HepG2 (cell line): ENCODE results near the gene DUT. TPM values are rescaled to one million over a fixed set of nuclear protein-coding genes. Genes with fewer than 3 reads are reported as not detected.

Experiments
- ATAC-seq: fragments of 200-7000 bp; cut with Tn5 transposase; 3 replicates; pipeline ENCODE4 v1.9.1; 2020; ENCODE audit warnings: mild to moderate bottlenecking, moderate library complexity
- BruUV-seq: library from RNA; stranded (reverse); fragments of 400-500 nt; replicated peaks from 2 replicates; lab custom pipeline; 2021; lab: Mats Ljungman, UMichigan
- CTCF ChIA-PET: fragments of 300-600 bp; formaldehyde crosslinking; extraction: SDS; loops from one replicate; lab custom pipeline; 2021; ENCODE audit warnings: low total read pairs, inconsistent platforms, low intra/inter-chr PET ratio; lab: Yijun Ruan, JAX
- POLR2A ChIA-PET: fragments of 350-600 bp; sonication (Branson Sonifier 250); formaldehyde crosslinking; loops from one replicate; lab custom pipeline; 2020; ENCODE audit warnings: antibody characterized with exemption, inconsistent platforms; lab: Yijun Ruan, JAX
- DNase-seq: peaks from one replicate; pipeline ENCODE4 v3.0.0-alpha.2; 2015; ENCODE audit warnings: low spot score
- FAIRE-seq: peaks from 3 replicates; lab custom pipeline; 2011; peaks lifted over from hg19 to GRCh38; lab: Jason Lieb, UNC
- H2AFZ ChIP-seq: one replicate; pipeline ENCODE4 v1.6.1; 2011; ENCODE audit warnings: low read length, inconsistent platforms
- H3K27ac ChIP-seq: fragments of 300-600 bp; 3 replicates; pipeline ENCODE4 v1.8.0; 2011; ENCODE audit warnings: mixed run types, mild to moderate bottlenecking, mixed read lengths, low read length, inconsistent platforms; ENCODE audit not compliant: insufficient read depth; ENCODE audit errors: extremely low read length
- H3K27me3 ChIP-seq, 2 experiments: fragments of 200-600 bp in 1 of 2; 2 replicates in 1 of 2; 3 replicates in 1 of 2; pipeline versions ENCODE4 v1.6.0 to v1.8.0; 2011; ENCODE audit warnings: low read length in 2 of 2, mild to moderate bottlenecking in 2 of 2, moderate library complexity in 2 of 2, inconsistent platforms in 1 of 2; ENCODE audit not compliant: insufficient read depth in 2 of 2, control insufficient read depth in 1 of 2
- H3K36me3 ChIP-seq, 2 experiments: fragments of 200-600 bp in 1 of 2; replicated peaks in 1 of 2; 2 replicates in 1 of 2; 3 replicates in 1 of 2; pipeline versions ENCODE4 v1.5.1 to v1.8.0; 2011; ENCODE audit warnings: low read length in 2 of 2, inconsistent platforms in 1 of 2; ENCODE audit not compliant: insufficient read depth in 2 of 2, control insufficient read depth in 1 of 2
- H3K4me1 ChIP-seq: 2 replicates; pipeline ENCODE4 v1.5.1; 2012; ENCODE audit warnings: low read length, inconsistent platforms; ENCODE audit not compliant: insufficient read depth
- H3K4me2 ChIP-seq: 2 replicates; pipeline ENCODE4 v1.6.0; 2011; ENCODE audit warnings: low read depth, low read length, inconsistent platforms
- H3K4me3 ChIP-seq, 3 experiments: fragments of 200-600 bp in 1 of 3; sonication (generic), shearing (Covaris generic) in 1 of 3; replicated peaks in 1 of 3; 2 replicates each; pipeline ENCODE4 v1.5.1; 2011 to 2016; ENCODE audit warnings: low read length in 3 of 3, inconsistent platforms in 2 of 3, low read depth in 2 of 3, mild to moderate bottlenecking in 2 of 3, control low read depth in 1 of 3, mixed read lengths in 1 of 3; ENCODE audit not compliant: insufficient read depth in 1 of 3
- H3K79me2 ChIP-seq: one replicate; pipeline ENCODE4 v1.6.1; 2011; ENCODE audit warnings: low read length, inconsistent platforms; ENCODE audit not compliant: insufficient read depth
- H3K9ac ChIP-seq: 2 replicates; pipeline ENCODE4 v1.6.0; 2011; ENCODE audit warnings: mild to moderate bottlenecking, low read depth, low read length, inconsistent platforms; ENCODE audit not compliant: insufficient read depth
- H3K9me3 ChIP-seq: 2 replicates; pipeline ENCODE4 v1.5.1; 2012; ENCODE audit warnings: mild to moderate bottlenecking, low read length
- H4K20me1 ChIP-seq: 2 replicates; pipeline ENCODE4 v1.6.0; 2011; ENCODE audit warnings: inconsistent platforms, mild to moderate bottlenecking, low read length, moderate library complexity; ENCODE audit not compliant: insufficient read depth
- JUNB ChIP-seq: sonication (generic); formaldehyde crosslinking; IDR thresholded peaks from 2 replicates; pipeline ENCODE4 v1.8.0; 2022; ENCODE audit warnings: missing genetic modification reagents, mild to moderate bottlenecking, borderline replicate concordance
- KDM3A ChIP-seq: IDR thresholded peaks from 2 replicates; pipeline ENCODE4 v1.6.1; 2018; ENCODE audit warnings: low read depth, missing compliant biosample characterization
- RBAK ChIP-seq: sonication (generic); formaldehyde crosslinking; IDR thresholded peaks from 2 replicates; pipeline ENCODE4 v1.5.1; 2020; ENCODE audit warnings: mild to moderate bottlenecking, missing genetic modification reagents
- SALL1 ChIP-seq: sonication (generic); formaldehyde crosslinking; IDR thresholded peaks from 2 replicates; pipeline ENCODE4 v1.8.0; 2022; ENCODE audit warnings: mild to moderate bottlenecking, missing genetic modification reagents
- ZNF253 ChIP-seq: sonication (generic); formaldehyde crosslinking; IDR thresholded peaks from 2 replicates; pipeline ENCODE4 v1.8.0; 2022; ENCODE audit warnings: mild to moderate bottlenecking, missing genetic modification reagents, borderline replicate concordance
- ZNF724P ChIP-seq: sonication (generic); formaldehyde crosslinking; IDR thresholded peaks from 2 replicates; pipeline ENCODE4 v1.8.0; 2022; ENCODE audit warnings: missing genetic modification reagents, borderline replicate concordance
- WGBS: methylation state at CpG from one replicate; pipeline ENCODE4 v1.1.6; 2017; ENCODE audit warnings: low lambda C conversion rate; 5-methylcytosine and 5-hydroxymethylcytosine counted together
- in situ Hi-C: cut with HindIII; loops from 2 replicates; pipeline ENCODE4 v1.10.0; 2017; ENCODE audit warnings: low pct_unique_long_range_greater_than_20kb; ENCODE audit not compliant: extremely low pct_ligation_motif_present
- intact Hi-C: fragments of 100-400 bp; cut with micrococcal nuclease; formaldehyde crosslinking; loops from one replicate; pipeline ENCODE4 v1.10.0; 2022; ENCODE audit not compliant: unreplicated experiment
- polyA plus RNA-seq, 8 experiments: library from polyadenylated mRNA; depleted of rRNA in 3 of 8; stranded (reverse) in 7 of 8; unstranded in 1 of 8; fragments of >200 nt; fragmentation: Illumina TruSeq in 4 of 8; extraction: Trizol in 4 of 8; gene quantifications; 2 replicates each; pipeline versions ENCODE4 v1.2.1 to v1.2.3, GENCODE V29; 2011 to 2016; ENCODE audit warnings: low read depth in 4 of 8, missing spikeins in 1 of 8, mixed read lengths in 1 of 8; ENCODE audit not compliant: insufficient read depth in 1 of 8
- total RNA-seq, 5 experiments: library from RNA; depleted of rRNA; stranded (reverse); fragments of >200 nt; fragmentation: Illumina TruSeq; extraction: Trizol; gene quantifications; 2 replicates each; pipeline ENCODE4 v1.2.3, GENCODE V29; 2016; ENCODE audit warnings: low read depth in 1 of 5
- TF ChIP-seq, protein P1 (sequence below): sonication (generic); formaldehyde crosslinking; IDR thresholded peaks from 2 replicates; pipeline ENCODE4 v1.9.0; 2021; ENCODE audit warnings: missing genetic modification reagents, borderline replicate concordance
- TF ChIP-seq, protein P2 (sequence below): sonication (generic); formaldehyde crosslinking; IDR thresholded peaks from 2 replicates; pipeline ENCODE4 v1.5.0; 2020; ENCODE audit warnings: mild to moderate bottlenecking, missing genetic modification reagents, borderline replicate concordance
- TF ChIP-seq, protein P3 (sequence below): sonication (generic); formaldehyde crosslinking; IDR thresholded peaks from 2 replicates; pipeline ENCODE4 v1.5.1; 2020; ENCODE audit warnings: mild to moderate bottlenecking, moderate library complexity, missing genetic modification reagents

Gene DUT
- total and polyA plus RNA-seq, 2 of the 13 experiments (the other 11 are each of a cell fraction or from before 2014, with no cell fraction given), result 36.7 to 131 TPM

DNA sequence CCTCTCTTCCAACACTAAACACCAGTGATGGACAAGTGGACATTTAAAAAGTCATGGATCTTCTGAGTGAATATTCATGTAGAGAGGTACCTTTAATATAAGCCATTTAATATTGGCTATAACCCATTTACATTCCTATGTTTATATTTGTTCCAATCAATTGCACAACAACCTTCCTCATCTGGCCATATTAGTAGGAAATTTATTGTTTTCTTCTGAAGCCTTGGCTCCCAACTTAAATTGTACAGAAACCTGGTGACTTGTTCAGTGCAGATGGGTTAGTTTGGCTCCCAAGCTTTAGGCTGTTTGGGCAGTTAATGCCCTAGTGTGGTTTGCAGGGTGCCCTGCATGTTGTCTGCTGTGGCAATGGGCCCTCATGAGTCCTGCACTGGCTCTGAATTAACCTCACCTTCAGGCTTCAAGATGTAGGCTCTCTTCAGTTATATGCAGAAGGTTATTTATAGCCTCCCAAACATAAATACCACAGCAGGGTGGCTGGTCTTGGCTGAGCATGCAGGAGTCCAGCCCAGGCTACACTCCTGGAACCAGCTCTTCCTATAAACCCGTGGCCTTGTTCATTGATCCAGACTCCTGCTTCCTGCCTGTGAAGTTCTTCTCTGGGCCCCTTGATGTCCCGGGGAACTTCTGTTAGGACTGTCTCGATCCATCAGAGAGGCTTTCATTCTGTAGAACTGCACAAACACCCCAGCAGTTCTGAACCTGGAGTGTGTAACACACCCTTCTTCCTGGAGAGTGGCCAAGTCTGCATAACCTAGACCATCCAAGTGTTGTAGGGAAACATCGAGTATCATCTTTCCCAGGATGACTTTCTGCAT, 57.0 kb downstream of the DUT start:
- POLR2A ChIA-PET, result no interaction called here
- Histone ChIP-seq H3K27me3 (peaks cover 0 to 3% of the 10 kb centered on the region in 2 experiments; a peak in 1 of 5 replicates), H3K79me2 (no peaks in the 10 kb centered on the region), H3K36me3 (no peaks in the 10 kb centered on the region), H3K4me1 (no peaks in the 10 kb centered on the region), H2AFZ (no peak overlapping the region), H3K27ac (no peak overlapping the region), H4K20me1 (no peaks in the 10 kb centered on the region), H3K4me3 (no peak overlapping the region), H3K4me2 (no peak overlapping the region), H3K9me3 (no peaks in the 10 kb centered on the region), H3K9ac (no peak overlapping the region)
- ATAC-seq (no peak; the same call in 2 of the 3 replicates), DNase-seq (no peak), FAIRE-seq (no peak)
- intact Hi-C loops, result no loop called here
- CTCF ChIA-PET, result no interaction called here
- in situ Hi-C loops, result no loop called here
- BruUV-seq, result no TSS peak
- WGBS, result 0% methylated on average over 4 of the region's 4 CpGs
- TF ChIP-seq, protein P1, sequence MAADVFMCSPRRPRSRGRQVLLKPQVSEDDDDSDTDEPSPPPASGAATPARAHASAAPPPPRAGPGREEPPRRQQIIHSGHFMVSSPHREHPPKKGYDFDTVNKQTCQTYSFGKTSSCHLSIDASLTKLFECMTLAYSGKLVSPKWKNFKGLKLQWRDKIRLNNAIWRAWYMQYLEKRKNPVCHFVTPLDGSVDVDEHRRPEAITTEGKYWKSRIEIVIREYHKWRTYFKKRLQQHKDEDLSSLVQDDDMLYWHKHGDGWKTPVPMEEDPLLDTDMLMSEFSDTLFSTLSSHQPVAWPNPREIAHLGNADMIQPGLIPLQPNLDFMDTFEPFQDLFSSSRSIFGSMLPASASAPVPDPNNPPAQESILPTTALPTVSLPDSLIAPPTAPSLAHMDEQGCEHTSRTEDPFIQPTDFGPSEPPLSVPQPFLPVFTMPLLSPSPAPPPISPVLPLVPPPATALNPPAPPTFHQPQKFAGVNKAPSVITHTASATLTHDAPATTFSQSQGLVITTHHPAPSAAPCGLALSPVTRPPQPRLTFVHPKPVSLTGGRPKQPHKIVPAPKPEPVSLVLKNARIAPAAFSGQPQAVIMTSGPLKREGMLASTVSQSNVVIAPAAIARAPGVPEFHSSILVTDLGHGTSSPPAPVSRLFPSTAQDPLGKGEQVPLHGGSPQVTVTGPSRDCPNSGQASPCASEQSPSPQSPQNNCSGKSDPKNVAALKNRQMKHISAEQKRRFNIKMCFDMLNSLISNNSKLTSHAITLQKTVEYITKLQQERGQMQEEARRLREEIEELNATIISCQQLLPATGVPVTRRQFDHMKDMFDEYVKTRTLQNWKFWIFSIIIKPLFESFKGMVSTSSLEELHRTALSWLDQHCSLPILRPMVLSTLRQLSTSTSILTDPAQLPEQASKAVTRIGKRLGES (CRISPR knock-in tag), result no peak
- no peak for TF ChIP-seq RBAK
- TF ChIP-seq ZNF724P, result no peak
- no peak for TF ChIP-seq SALL1
- TF ChIP-seq ZNF253 (CRISPR knock-in tag), result no peak
- TF ChIP-seq, protein P2, sequence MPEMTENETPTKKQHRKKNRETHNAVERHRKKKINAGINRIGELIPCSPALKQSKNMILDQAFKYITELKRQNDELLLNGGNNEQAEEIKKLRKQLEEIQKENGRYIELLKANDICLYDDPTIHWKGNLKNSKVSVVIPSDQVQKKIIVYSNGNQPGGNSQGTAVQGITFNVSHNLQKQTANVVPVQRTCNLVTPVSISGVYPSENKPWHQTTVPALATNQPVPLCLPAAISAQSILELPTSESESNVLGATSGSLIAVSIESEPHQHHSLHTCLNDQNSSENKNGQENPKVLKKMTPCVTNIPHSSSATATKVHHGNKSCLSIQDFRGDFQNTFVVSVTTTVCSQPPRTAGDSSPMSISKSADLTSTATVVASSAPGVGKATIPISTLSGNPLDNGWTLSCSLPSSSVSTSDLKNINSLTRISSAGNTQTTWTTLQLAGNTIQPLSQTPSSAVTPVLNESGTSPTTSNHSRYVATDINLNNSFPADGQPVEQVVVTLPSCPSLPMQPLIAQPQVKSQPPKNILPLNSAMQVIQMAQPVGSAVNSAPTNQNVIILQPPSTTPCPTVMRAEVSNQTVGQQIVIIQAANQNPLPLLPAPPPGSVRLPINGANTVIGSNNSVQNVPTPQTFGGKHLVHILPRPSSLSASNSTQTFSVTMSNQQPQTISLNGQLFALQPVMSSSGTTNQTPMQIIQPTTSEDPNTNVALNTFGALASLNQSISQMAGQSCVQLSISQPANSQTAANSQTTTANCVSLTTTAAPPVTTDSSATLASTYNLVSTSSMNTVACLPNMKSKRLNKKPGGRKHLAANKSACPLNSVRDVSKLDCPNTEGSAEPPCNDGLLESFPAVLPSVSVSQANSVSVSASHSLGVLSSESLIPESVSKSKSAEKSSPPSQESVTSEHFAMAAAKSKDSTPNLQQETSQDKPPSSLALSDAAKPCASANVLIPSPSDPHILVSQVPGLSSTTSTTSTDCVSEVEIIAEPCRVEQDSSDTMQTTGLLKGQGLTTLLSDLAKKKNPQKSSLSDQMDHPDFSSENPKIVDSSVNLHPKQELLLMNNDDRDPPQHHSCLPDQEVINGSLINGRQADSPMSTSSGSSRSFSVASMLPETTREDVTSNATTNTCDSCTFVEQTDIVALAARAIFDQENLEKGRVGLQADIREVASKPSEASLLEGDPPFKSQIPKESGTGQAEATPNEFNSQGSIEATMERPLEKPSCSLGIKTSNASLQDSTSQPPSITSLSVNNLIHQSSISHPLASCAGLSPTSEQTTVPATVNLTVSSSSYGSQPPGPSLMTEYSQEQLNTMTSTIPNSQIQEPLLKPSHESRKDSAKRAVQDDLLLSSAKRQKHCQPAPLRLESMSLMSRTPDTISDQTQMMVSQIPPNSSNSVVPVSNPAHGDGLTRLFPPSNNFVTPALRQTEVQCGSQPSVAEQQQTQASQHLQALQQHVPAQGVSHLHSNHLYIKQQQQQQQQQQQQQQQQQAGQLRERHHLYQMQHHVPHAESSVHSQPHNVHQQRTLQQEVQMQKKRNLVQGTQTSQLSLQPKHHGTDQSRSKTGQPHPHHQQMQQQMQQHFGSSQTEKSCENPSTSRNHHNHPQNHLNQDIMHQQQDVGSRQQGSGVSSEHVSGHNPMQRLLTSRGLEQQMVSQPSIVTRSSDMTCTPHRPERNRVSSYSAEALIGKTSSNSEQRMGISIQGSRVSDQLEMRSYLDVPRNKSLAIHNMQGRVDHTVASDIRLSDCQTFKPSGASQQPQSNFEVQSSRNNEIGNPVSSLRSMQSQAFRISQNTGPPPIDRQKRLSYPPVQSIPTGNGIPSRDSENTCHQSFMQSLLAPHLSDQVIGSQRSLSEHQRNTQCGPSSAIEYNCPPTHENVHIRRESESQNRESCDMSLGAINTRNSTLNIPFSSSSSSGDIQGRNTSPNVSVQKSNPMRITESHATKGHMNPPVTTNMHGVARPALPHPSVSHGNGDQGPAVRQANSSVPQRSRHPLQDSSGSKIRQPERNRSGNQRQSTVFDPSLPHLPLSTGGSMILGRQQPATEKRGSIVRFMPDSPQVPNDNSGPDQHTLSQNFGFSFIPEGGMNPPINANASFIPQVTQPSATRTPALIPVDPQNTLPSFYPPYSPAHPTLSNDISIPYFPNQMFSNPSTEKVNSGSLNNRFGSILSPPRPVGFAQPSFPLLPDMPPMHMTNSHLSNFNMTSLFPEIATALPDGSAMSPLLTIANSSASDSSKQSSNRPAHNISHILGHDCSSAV (CRISPR knock-in tag), result no peak
- TF ChIP-seq, protein P3, sequence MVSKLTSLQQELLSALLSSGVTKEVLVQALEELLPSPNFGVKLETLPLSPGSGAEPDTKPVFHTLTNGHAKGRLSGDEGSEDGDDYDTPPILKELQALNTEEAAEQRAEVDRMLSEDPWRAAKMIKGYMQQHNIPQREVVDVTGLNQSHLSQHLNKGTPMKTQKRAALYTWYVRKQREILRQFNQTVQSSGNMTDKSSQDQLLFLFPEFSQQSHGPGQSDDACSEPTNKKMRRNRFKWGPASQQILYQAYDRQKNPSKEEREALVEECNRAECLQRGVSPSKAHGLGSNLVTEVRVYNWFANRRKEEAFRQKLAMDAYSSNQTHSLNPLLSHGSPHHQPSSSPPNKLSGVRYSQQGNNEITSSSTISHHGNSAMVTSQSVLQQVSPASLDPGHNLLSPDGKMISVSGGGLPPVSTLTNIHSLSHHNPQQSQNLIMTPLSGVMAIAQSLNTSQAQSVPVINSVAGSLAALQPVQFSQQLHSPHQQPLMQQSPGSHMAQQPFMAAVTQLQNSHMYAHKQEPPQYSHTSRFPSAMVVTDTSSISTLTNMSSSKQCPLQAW, result no peak
- no peak for TF ChIP-seq JUNB
- TF ChIP-seq KDM3A (CRISPR knock-in tag), result no peak
